ENCODE data around the gene ADGRL1. TPM values are rescaled to one million over a fixed set of nuclear protein-coding genes. Genes with fewer than 3 reads are reported as not detected.

The ADGRL1 gene
- total and polyA plus RNA-seq, 2 of the 8 experiments (the other 6 are each of a cell fraction or from before 2014, with no cell fraction given): 95.6 to 112 TPM

DNA sequence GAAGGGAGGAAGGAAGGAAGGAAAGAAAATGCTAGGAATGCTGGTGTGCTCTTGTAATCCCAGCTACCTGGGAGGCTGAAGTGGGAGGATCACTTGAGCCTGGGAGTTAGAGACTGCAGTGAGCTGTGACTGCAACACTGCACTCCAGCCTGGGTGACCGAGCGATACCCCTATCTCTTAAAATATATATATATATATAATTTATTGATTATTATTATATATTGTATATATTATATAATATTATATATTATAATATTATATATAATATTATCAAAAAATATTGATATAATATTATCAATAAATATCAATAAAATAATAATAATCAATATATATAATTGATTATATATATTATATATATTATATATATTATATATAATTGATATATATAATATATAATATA, 8.6 kb upstream of the ADGRL1 start:
- no peak overlapping the region for H3K23ac ChIP-seq (ENCODE audit: insufficient read length)
- FAIRE-seq (no peak), DNase-seq (ENCODE audit: low read depth in 1 of 2, low spot score in 2 of 2) (no peak)
- H2BK15ac ChIP-seq (ENCODE audit: low read length): no peak overlapping the region
- no peak overlapping the region for H2BK5ac ChIP-seq (ENCODE audit: low read depth, low read length)
- no peak overlapping the region for H2BK12ac ChIP-seq (ENCODE audit: low read depth, low read length)
- no peak overlapping the region for H2AFZ ChIP-seq (ENCODE audit: low read length)
- no peak overlapping the region for H3K4me3 ChIP-seq (ENCODE audit: extremely low read depth in 1 of 4, insufficient read depth in 2 of 4, low read depth in 3 of 4, low read length in 4 of 4)
- H3K23me2 ChIP-seq (ENCODE audit: low read depth, low read length): no peaks in the 10 kb centered on the region; the same call in 1 of the 2 replicates
- H4K5ac ChIP-seq (ENCODE audit: insufficient read length, low read depth, low read length): no peak overlapping the region
- no peak overlapping the region for H2BK20ac ChIP-seq (ENCODE audit: low read length)
- H3K27ac ChIP-seq (ENCODE audit: low read depth, low read length): no peak overlapping the region
- ChIA-PET CTCF (ENCODE audit: partially characterized antibody) (interaction anchor here (1.4 kb wide), 1 partner anchor 106 kb away, joined by 3 read pairs; no protein-coding TSS in a partner anchor), POLR2A (ENCODE audit: partially characterized antibody) (interaction anchor here (0.6 kb wide), 1 partner anchor 143 kb away, joined by 4 read pairs; no protein-coding TSS in a partner anchor)
- H3K79me2 ChIP-seq (ENCODE audit: control insufficient read depth in 1 of 2, insufficient read depth in 2 of 2, low read length in 2 of 2): no peaks in the 10 kb centered on the region
- H3K9ac ChIP-seq (replicated peaks in 1 of 4; ENCODE audit: extremely low read depth in 1 of 4, low read depth in 3 of 4, low read length in 3 of 4): no peak overlapping the region
- H4K20me1 ChIP-seq (replicated peaks in 1 of 2; ENCODE audit: control insufficient read depth in 1 of 2, insufficient read depth in 2 of 2, low read length in 2 of 2): no peaks in the 10 kb centered on the region
- H3K9me3 ChIP-seq (ENCODE audit: insufficient read depth in 2 of 2, low read depth in 1 of 2, low read length in 1 of 2): no peaks in the 10 kb centered on the region
- TF ChIP-seq KDM1A (IDR thresholded peaks at IDR 0.05; ENCODE audit: borderline replicate concordance, low read length) (no peak), BCL11A (IDR thresholded peaks at IDR 0.05; ENCODE audit: low read depth in 2 of 2, low read length in 2 of 2) (no peak)
- H2AK5ac ChIP-seq (ENCODE audit: low read depth, low read length): no peak overlapping the region
- H2BK120ac ChIP-seq (replicated peaks; ENCODE audit: low read depth, low read length): no peak overlapping the region
- H3K36me3 ChIP-seq (ENCODE audit: control insufficient read depth in 2 of 4, insufficient read depth in 4 of 4, low read length in 3 of 4): no peaks in the 10 kb centered on the region
- H3K18ac ChIP-seq (ENCODE audit: extremely low read depth, low read length): no peak overlapping the region
- no peaks in the 10 kb centered on the region for H3K79me1 ChIP-seq (ENCODE audit: low read depth, low read length)
- no peak overlapping the region for H3K14ac ChIP-seq (ENCODE audit: insufficient read length)
- 98% methylated on average over 2 of the region's 2 CpGs; no CpG with 5 or more reads in 1 of the 2 experiments for WGBS, 2 experiments (ENCODE audit: extremely low coverage in 1 of 2, insufficient coverage in 1 of 2, insufficient read length in 1 of 2, insufficient replicate concordance in 2 of 2, low coverage in 1 of 2, low lambda C conversion rate in 2 of 2, missing lambda C conversion rate in 1 of 2)
- no peak overlapping the region for H3K4me2 ChIP-seq (ENCODE audit: insufficient read depth in 1 of 2, low read depth in 2 of 2, low read length in 2 of 2)
- H3K27me3 ChIP-seq (replicated peaks in 1 of 4; ENCODE audit: control insufficient read depth in 3 of 4, extremely low read depth in 1 of 4, insufficient read depth in 3 of 4, low read length in 3 of 4): no peaks in the 10 kb centered on the region; a peak in 1 of 7 replicates
- H3K4me1 ChIP-seq (replicated peaks in 1 of 4; ENCODE audit: control insufficient read depth in 3 of 4, insufficient read depth in 4 of 4, low read length in 3 of 4): peaks cover 0 to 10% (median 1%) of the 10 kb centered on the region in 4 experiments; a peak in 3 of 7 replicates
- no peak overlapping the region for H4K8ac ChIP-seq (ENCODE audit: extremely low read depth, insufficient read depth, low read length)
- H3K4ac ChIP-seq (replicated peaks; ENCODE audit: insufficient read length, low read depth, low read length): no peak overlapping the region
- no peak overlapping the region for H4K91ac ChIP-seq (replicated peaks; ENCODE audit: insufficient read length, low read length)
- no peak overlapping the region for H3K56ac ChIP-seq (replicated peaks; ENCODE audit: insufficient read length, low read depth, low read length)
